Measurements from ENCODE around the gene AKAP1. TPM values are rescaled to one million over a fixed set of nuclear protein-coding genes. Genes with fewer than 3 reads are reported as not detected.

AKAP1 gene
- total and polyA plus RNA-seq, 8 donors = 6.6 to 348 (median 59.4) TPM

DNA sequence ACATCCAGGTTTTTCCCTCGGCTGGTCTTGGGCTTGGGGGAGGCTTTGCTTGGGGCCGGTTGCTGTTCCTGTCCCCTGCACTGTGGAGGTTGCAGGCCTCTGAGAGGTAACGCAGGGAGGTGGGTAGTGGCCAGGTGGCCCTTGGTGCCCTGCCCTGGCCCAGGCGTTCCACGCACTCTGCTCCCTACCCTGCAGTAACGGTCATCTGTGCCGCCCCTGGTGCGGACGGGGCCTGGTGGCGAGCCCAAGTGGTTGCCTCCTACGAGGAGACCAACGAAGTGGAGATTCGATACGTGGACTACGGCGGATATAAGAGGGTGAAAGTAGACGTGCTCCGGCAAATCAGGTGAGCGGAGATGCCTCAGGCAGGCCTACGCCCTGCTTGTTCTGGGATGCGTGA, 30.9 kb downstream of the AKAP1 start:
- no peak overlapping the region for H3K4me3 ChIP-seq
- no peak overlapping the region for H3K27ac ChIP-seq
- H3K4me1 ChIP-seq = peaks cover 9 to 28% (median 15%) of the 10 kb centered on the region in 4 donors
- H3K36me3 ChIP-seq = peaks cover 75 to 97% (median 94%) of the 10 kb centered on the region in 4 donors
- no peaks in the 10 kb centered on the region for H3K9me3 ChIP-seq
- intact Hi-C loops (cut with DNase I; ENCODE audit: low total_unique reads) = no loop called here
- H3K27me3 ChIP-seq = no peaks in the 10 kb centered on the region
- TF ChIP-seq POLR2AphosphoS5 (IDR thresholded peaks at IDR 0.05) = no peak
- TF ChIP-seq, protein P1, sequence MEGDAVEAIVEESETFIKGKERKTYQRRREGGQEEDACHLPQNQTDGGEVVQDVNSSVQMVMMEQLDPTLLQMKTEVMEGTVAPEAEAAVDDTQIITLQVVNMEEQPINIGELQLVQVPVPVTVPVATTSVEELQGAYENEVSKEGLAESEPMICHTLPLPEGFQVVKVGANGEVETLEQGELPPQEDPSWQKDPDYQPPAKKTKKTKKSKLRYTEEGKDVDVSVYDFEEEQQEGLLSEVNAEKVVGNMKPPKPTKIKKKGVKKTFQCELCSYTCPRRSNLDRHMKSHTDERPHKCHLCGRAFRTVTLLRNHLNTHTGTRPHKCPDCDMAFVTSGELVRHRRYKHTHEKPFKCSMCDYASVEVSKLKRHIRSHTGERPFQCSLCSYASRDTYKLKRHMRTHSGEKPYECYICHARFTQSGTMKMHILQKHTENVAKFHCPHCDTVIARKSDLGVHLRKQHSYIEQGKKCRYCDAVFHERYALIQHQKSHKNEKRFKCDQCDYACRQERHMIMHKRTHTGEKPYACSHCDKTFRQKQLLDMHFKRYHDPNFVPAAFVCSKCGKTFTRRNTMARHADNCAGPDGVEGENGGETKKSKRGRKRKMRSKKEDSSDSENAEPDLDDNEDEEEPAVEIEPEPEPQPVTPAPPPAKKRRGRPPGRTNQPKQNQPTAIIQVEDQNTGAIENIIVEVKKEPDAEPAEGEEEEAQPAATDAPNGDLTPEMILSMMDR (IDR thresholded peaks at IDR 0.05) = no peak
- no peak for TF ChIP-seq EP300 (IDR thresholded peaks at IDR 0.05)
- TF ChIP-seq POLR2A (IDR thresholded peaks at IDR 0.05) = no peak
- WGBS, 5 donors = 94 to 98% (median 97%) methylated on average over 21 of the region's 21 CpGs
- no peak for DNase-seq

DNA sequence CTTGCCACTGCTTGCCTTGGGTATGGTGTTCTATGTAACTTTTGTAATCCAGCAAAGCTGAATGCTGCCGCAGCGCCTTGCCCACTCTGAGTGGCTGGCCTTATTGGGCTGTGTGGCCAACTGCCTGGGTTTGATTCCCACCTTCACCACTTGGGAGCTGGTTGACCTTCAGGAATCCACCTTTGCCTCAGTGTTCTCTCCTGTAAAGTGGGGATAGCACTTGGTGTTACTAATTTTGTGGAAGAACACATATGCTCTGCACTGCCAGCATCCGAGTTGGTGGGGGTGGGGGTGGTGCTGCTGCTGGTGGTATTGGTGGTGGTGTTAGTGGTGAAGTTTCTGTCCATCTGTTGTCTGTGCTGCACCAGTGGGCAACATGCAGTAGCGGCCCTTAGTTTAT, 32.8 kb downstream of the AKAP1 start:
- DNase-seq = no peak
- no peak overlapping the region for H3K27ac ChIP-seq
- H3K9me3 ChIP-seq = no peaks in the 10 kb centered on the region
- TF ChIP-seq, protein P1 (IDR thresholded peaks at IDR 0.05) = no peak
- TF ChIP-seq POLR2AphosphoS5 (IDR thresholded peaks at IDR 0.05) (no peak), EP300 (IDR thresholded peaks at IDR 0.05) (no peak), POLR2A (IDR thresholded peaks at IDR 0.05) (no peak)
- peaks cover 0 to 29% (median 11%) of the 10 kb centered on the region in 4 donors for H3K4me1 ChIP-seq
- intact Hi-C loops (cut with DNase I; ENCODE audit: low total_unique reads) = no loop called here
- peaks cover 82 to 99% (median 97%) of the 10 kb centered on the region in 4 donors for H3K36me3 ChIP-seq
- no peaks in the 10 kb centered on the region for H3K27me3 ChIP-seq
- no peak overlapping the region for H3K4me3 ChIP-seq
- 94 to 98% (median 97%) methylated on average over 4 of the region's 4 CpGs for WGBS, 5 donors

DNA sequence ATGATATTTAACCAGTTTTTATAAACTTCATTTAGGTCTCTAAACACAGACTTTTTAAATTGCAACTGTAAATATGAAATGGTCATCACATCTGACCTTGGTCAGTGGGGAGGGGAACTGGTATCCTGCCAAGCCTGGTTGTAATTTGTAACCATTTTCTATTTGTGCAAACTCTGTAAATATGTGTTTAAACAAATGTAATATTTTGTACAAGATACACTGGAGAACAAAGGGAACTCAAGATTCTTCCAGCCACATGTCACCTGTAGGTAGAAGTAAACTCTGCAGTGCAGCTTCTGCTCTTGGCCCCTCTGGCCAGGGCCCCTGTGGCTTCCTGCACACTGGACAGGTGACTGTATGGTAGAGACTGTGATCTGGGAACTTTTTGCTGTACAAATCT, 35.8 kb downstream of the AKAP1 start:
- no peak overlapping the region for H3K27ac ChIP-seq
- no peak overlapping the region for H3K4me3 ChIP-seq
- no peaks in the 10 kb centered on the region for H3K27me3 ChIP-seq
- no peaks in the 10 kb centered on the region for H3K9me3 ChIP-seq
- intact Hi-C loops (cut with DNase I; ENCODE audit: low total_unique reads) = no loop called here
- TF ChIP-seq POLR2AphosphoS5 (IDR thresholded peaks at IDR 0.05) (no peak), EP300 (IDR thresholded peaks at IDR 0.05) (no peak), POLR2A (IDR thresholded peaks at IDR 0.05) (no peak)
- TF ChIP-seq, protein P1 (IDR thresholded peaks at IDR 0.05) = no peak
- peaks cover 74 to 100% (median 98%) of the 10 kb centered on the region in 4 donors for H3K36me3 ChIP-seq
- H3K4me1 ChIP-seq = peaks cover 0 to 20% (median 9%) of the 10 kb centered on the region in 4 donors
- DNase-seq = no peak

DNA sequence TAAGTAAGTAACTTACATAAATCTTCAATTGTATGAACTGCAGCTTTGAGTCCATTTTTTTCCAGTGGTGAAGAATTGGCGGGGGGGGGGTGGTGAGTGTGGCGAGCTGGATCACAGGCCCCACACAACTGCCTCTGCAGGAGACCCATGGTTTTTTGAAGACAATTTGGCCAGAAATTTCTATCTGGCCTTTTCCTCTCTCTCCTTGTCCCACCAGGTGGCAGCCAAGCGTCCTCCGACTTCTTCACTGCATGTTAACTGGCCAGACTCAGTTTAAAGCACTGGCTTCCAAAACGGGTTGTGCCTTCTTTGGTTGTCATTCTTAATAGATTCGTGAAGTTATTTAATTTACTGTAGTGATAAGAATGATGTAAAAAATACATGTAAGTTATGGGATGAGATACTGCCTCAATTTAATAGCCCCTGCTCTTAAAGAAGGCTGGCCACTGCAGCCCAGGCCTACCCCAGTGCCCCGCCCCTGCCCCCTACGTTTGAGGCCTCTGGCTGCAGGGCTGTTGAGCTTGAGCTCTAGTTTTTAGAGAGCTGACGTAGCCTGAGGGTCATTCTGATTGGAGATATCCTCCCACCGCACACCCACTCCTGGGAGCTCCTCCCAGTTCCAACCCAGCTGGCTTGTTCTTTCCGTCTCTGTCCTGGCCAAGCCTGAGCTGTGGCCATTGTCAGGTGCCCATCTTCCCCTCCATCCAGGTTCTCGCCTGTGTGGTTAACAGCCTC, 36.4 kb downstream of the AKAP1 start:
- Histone ChIP-seq H3K4me1 (peaks cover 0 to 20% (median 9%) of the 10 kb centered on the region in 4 donors), H3K27ac (no peak overlapping the region), H3K9me3 (no peaks in the 10 kb centered on the region), H3K36me3 (peaks cover 68 to 100% (median 94%) of the 10 kb centered on the region in 4 donors), H3K4me3 (no peak overlapping the region), H3K27me3 (no peaks in the 10 kb centered on the region)
- TF ChIP-seq POLR2A (IDR thresholded peaks at IDR 0.05) (no peak), POLR2AphosphoS5 (IDR thresholded peaks at IDR 0.05) (no peak), EP300 (IDR thresholded peaks at IDR 0.05) (no peak)
- TF ChIP-seq, protein P1 (IDR thresholded peaks at IDR 0.05) = peak in 3 of 7 experiments; percentile 25 to 37 (median 26)
- 51 to 66% (median 54%) methylated on average over 12 of the region's 12 CpGs for WGBS, 5 donors
- intact Hi-C loops (cut with DNase I; ENCODE audit: low total_unique reads) = no loop called here
- DNase-seq = peak; percentile 41 to 72
